H9 (cell line): Measurements from ENCODE around the gene IRF4. TPM values are rescaled to one million over a fixed set of nuclear protein-coding genes. Genes with fewer than 3 reads are reported as not detected.

Experiments used
- DNase-seq: peaks from one replicate; pipeline ENCODE4 v3.0.0-alpha.2; 2017
- H2AFZ ChIP-seq: one replicate; pipeline ENCODE4 v1.6.1; 2013; ENCODE audit warnings: mild to moderate bottlenecking, low read length, control low read depth, moderate library complexity
- H2AK5ac ChIP-seq: 2 replicates; pipeline ENCODE4 v1.6.1; 2013; ENCODE audit warnings: low read length, control low read depth, mixed read lengths; ENCODE audit not compliant: insufficient read length
- H2BK120ac ChIP-seq: one replicate; pipeline ENCODE4 v1.6.1; 2013; ENCODE audit warnings: low read depth, mild to moderate bottlenecking, low read length, control low read depth, inconsistent platforms; ENCODE audit not compliant: poor library complexity, severe bottlenecking
- H2BK12ac ChIP-seq: 2 replicates; pipeline ENCODE4 v1.6.1; 2013; ENCODE audit warnings: low read length, control low read depth, mixed read lengths, low read depth; ENCODE audit not compliant: insufficient read length
- H2BK15ac ChIP-seq: 2 replicates; pipeline ENCODE4 v1.6.1; 2013; ENCODE audit warnings: low read depth, low read length, control low read depth
- H2BK20ac ChIP-seq: one replicate; pipeline ENCODE4 v1.6.1; 2013; ENCODE audit warnings: low read depth, mild to moderate bottlenecking, low read length, control low read depth, inconsistent platforms; ENCODE audit not compliant: poor library complexity, severe bottlenecking
- H2BK5ac ChIP-seq: 2 replicates; pipeline ENCODE4 v1.6.1; 2013; ENCODE audit warnings: low read length, control low read depth, mixed read lengths; ENCODE audit not compliant: insufficient read length
- H3K14ac ChIP-seq: 2 replicates; pipeline ENCODE4 v1.6.1; 2013; ENCODE audit warnings: low read length, control low read depth; ENCODE audit not compliant: insufficient read depth
- H3K18ac ChIP-seq: 2 replicates; pipeline ENCODE4 v1.6.1; 2013; ENCODE audit warnings: low read depth, mild to moderate bottlenecking, mixed read lengths, low read length, control low read depth; ENCODE audit not compliant: insufficient read length
- H3K23ac ChIP-seq: 2 replicates; pipeline ENCODE4 v1.6.1; 2013; ENCODE audit warnings: low read length, control low read depth, mixed read lengths, low read depth; ENCODE audit not compliant: insufficient read length
- H3K23me2 ChIP-seq: 2 replicates; pipeline ENCODE4 v1.6.1; 2013; ENCODE audit warnings: low read depth, mild to moderate bottlenecking, mixed read lengths, low read length, control low read depth; ENCODE audit not compliant: insufficient read length, poor library complexity, severe bottlenecking
- H3K27ac ChIP-seq: 2 replicates; pipeline ENCODE4 v1.5.1; 2013; ENCODE audit warnings: low read length, control low read depth, mixed read lengths, low read depth; ENCODE audit not compliant: insufficient read length
- H3K27me3 ChIP-seq: 2 replicates; pipeline ENCODE4 v1.6.1; 2013; ENCODE audit warnings: low read length, control low read depth, inconsistent platforms; ENCODE audit not compliant: insufficient read depth
- H3K4ac ChIP-seq: 2 replicates; pipeline ENCODE4 v1.6.1; 2013; ENCODE audit warnings: low read depth, mild to moderate bottlenecking, control low read depth, inconsistent platforms, low read length, moderate library complexity
- H3K4me1 ChIP-seq: 2 replicates; pipeline ENCODE4 v1.6.1; 2013; ENCODE audit warnings: low read length, control low read depth, inconsistent platforms; ENCODE audit not compliant: insufficient read depth
- H3K4me2 ChIP-seq: 2 replicates; pipeline ENCODE4 v1.6.1; 2013; ENCODE audit warnings: low read length, control low read depth, mixed read lengths; ENCODE audit not compliant: insufficient read length, insufficient read depth
- H3K56ac ChIP-seq: 2 replicates; pipeline ENCODE4 v1.6.1; 2013; ENCODE audit warnings: low read depth, mild to moderate bottlenecking, mixed read lengths, low read length, control low read depth; ENCODE audit not compliant: insufficient read length
- H3K79me1 ChIP-seq: 2 replicates; pipeline ENCODE4 v1.6.1; 2013; ENCODE audit warnings: low read depth, mild to moderate bottlenecking, moderate library complexity, low read length, control low read depth, inconsistent platforms; ENCODE audit not compliant: insufficient read depth, poor library complexity, severe bottlenecking
- H3K79me2 ChIP-seq: 2 replicates; pipeline ENCODE4 v1.6.1; 2013; ENCODE audit warnings: low read length, control low read depth, inconsistent platforms; ENCODE audit not compliant: insufficient read depth
- H3K9ac ChIP-seq: 2 replicates; pipeline ENCODE4 v1.6.1; 2013; ENCODE audit warnings: low read length, control low read depth, mixed read lengths; ENCODE audit not compliant: insufficient read length; ENCODE audit errors: extremely low read depth
- H3K9me3 ChIP-seq: one replicate; pipeline ENCODE4 v1.6.1; 2013; ENCODE audit warnings: low read depth, low read length, inconsistent platforms; ENCODE audit not compliant: control insufficient read depth
- H3T11ph ChIP-seq: one replicate; pipeline ENCODE4 v1.6.1; 2013; ENCODE audit warnings: mild to moderate bottlenecking, low read length, control low read depth, inconsistent platforms
- H4K20me1 ChIP-seq: one replicate; pipeline ENCODE4 v1.6.1; 2013; ENCODE audit not compliant: control insufficient read depth, insufficient read length, insufficient read depth
- H4K5ac ChIP-seq: 2 replicates; pipeline ENCODE4 v1.6.1; 2013; ENCODE audit warnings: low read depth, mild to moderate bottlenecking, mixed read lengths, low read length, control low read depth; ENCODE audit not compliant: insufficient read length
- H4K8ac ChIP-seq: replicated peaks from 2 replicates; pipeline ENCODE4 v1.6.1; 2013; ENCODE audit warnings: low read length, control low read depth, mixed read lengths, low read depth; ENCODE audit not compliant: insufficient read length
- H4K91ac ChIP-seq: 2 replicates; pipeline ENCODE4 v1.6.1; 2013; ENCODE audit warnings: low read depth, mild to moderate bottlenecking, moderate library complexity, mixed read lengths, low read length, control low read depth; ENCODE audit not compliant: insufficient read length
- H3K27ac Mint-ChIP-seq, 3 experiments: 2 replicates in 2 of 3; 3 replicates in 1 of 3; pipeline ENCODE4 v1.8.0; 2020 to 2021; ENCODE audit warnings: mixed read lengths in 3 of 3, mild to moderate bottlenecking in 1 of 3, moderate library complexity in 1 of 3
- H3K27me3 Mint-ChIP-seq: 2 replicates; pipeline ENCODE4 v1.8.0; 2021; ENCODE audit warnings: low read depth, mild to moderate bottlenecking, moderate library complexity, mixed read lengths
- H3K36me3 Mint-ChIP-seq, 3 experiments: 2 replicates in 2 of 3; 3 replicates in 1 of 3; pipeline ENCODE4 v1.8.0; 2020 to 2021; ENCODE audit warnings: low read depth in 3 of 3, mixed read lengths in 3 of 3; ENCODE audit not compliant: insufficient read depth in 1 of 3
- H3K4me1 Mint-ChIP-seq, 2 experiments: 2 replicates each; pipeline ENCODE4 v1.8.0; 2020; ENCODE audit warnings: mixed read lengths in 2 of 2
- H3K4me3 Mint-ChIP-seq, 2 experiments: 2 replicates in 1 of 2; 3 replicates in 1 of 2; pipeline ENCODE4 v1.8.0; 2020 to 2021; ENCODE audit warnings: mild to moderate bottlenecking in 2 of 2, mixed read lengths in 2 of 2, moderate library complexity in 1 of 2
- H3K9me3 Mint-ChIP-seq, 2 experiments: 2 replicates in 1 of 2; 3 replicates in 1 of 2; pipeline ENCODE4 v1.8.0; 2020; ENCODE audit warnings: mild to moderate bottlenecking in 2 of 2, mixed read lengths in 2 of 2, moderate library complexity in 1 of 2
- WGBS: extraction: QIAGEN DNeasy Blood & Tissue Kit; methylation state at CpG from one replicate; pipeline ENCODE4 v1.1.7; 2013; ENCODE audit warnings: missing lambda C conversion rate, low lambda C conversion rate, mixed read lengths; ENCODE audit not compliant: insufficient read length; ENCODE audit errors: extremely low coverage; 5-methylcytosine and 5-hydroxymethylcytosine counted together
- total RNA-seq: library from RNA; stranded (reverse); gene quantifications from 2 replicates; pipeline ENCODE4 v1.2.1, GENCODE V29; 2021
- TF ChIP-seq, protein P1 (sequence below): fragments of 200-600 bp; sonication (generic); conservative IDR thresholded peaks from 3 replicates; pipeline ENCODE4 v1.8.0; 2021; ENCODE audit warnings: antibody characterized with exemption, mild to moderate bottlenecking

Gene IRF4
- total RNA-seq, 1 experiment from 2014 or later, result 0.31 TPM

DNA sequence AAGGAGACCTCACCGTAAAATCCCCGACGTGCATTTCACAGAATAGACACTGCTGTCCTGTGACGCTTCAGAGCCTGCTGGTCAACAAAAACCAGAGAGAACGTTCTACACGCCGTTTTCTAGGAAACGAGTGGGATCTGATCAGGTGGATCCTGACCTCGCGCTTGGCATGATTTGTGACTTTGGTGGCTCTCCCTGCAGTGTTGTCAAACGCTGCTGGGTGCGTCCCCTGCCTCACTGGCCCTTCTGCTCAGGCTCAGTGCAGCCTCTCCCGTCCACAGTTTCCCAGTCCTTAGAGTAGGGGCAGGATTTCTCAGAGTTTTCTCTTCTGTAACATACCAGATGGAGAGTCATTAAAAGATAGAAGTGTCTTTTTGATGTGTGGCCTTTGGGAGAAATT is 27.6 kb upstream of the IRF4 start:
- H3K23ac ChIP-seq, result no peak overlapping the region
- H2BK20ac ChIP-seq, result no peak overlapping the region
- TF ChIP-seq, protein P1, sequence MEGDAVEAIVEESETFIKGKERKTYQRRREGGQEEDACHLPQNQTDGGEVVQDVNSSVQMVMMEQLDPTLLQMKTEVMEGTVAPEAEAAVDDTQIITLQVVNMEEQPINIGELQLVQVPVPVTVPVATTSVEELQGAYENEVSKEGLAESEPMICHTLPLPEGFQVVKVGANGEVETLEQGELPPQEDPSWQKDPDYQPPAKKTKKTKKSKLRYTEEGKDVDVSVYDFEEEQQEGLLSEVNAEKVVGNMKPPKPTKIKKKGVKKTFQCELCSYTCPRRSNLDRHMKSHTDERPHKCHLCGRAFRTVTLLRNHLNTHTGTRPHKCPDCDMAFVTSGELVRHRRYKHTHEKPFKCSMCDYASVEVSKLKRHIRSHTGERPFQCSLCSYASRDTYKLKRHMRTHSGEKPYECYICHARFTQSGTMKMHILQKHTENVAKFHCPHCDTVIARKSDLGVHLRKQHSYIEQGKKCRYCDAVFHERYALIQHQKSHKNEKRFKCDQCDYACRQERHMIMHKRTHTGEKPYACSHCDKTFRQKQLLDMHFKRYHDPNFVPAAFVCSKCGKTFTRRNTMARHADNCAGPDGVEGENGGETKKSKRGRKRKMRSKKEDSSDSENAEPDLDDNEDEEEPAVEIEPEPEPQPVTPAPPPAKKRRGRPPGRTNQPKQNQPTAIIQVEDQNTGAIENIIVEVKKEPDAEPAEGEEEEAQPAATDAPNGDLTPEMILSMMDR, result no peak
- H2AFZ ChIP-seq, result no peak overlapping the region
- H3T11ph ChIP-seq, result no peak overlapping the region
- no peak overlapping the region for H3K4ac ChIP-seq
- H2BK5ac ChIP-seq, result no peak overlapping the region
- no peaks in the 10 kb centered on the region for H3K23me2 ChIP-seq
- no peak overlapping the region for H4K5ac ChIP-seq
- Mint-ChIP-seq H3K4me3 (no peak overlapping the region), H3K36me3 (peaks cover 21 to 35% (median 27%) of the 10 kb centered on the region in 3 experiments), H3K27ac (no peak overlapping the region), H3K4me1 (no peaks in the 10 kb centered on the region), H3K27me3 (peaks cover 22% of the 10 kb centered on the region), H3K9me3 (peaks cover 93 to 97% of the 10 kb centered on the region in 2 experiments)
- H3K14ac ChIP-seq, result no peak overlapping the region
- H2AK5ac ChIP-seq, result no peak overlapping the region
- no peak overlapping the region for H3K56ac ChIP-seq
- no peak overlapping the region for H3K9ac ChIP-seq
- no peak overlapping the region for H3K18ac ChIP-seq
- no peak overlapping the region for H3K4me2 ChIP-seq
- H3K4me1 ChIP-seq, result no peaks in the 10 kb centered on the region
- no peak overlapping the region for H2BK120ac ChIP-seq
- no peak overlapping the region for H3K27ac ChIP-seq
- H2BK15ac ChIP-seq, result no peak overlapping the region
- no peaks in the 10 kb centered on the region for H4K20me1 ChIP-seq
- H3K79me1 ChIP-seq, result no peaks in the 10 kb centered on the region
- H4K8ac ChIP-seq, result no peak overlapping the region
- H3K27me3 ChIP-seq, result no peaks in the 10 kb centered on the region
- DNase-seq, result no peak
- H3K9me3 ChIP-seq, result peaks cover 74% of the 10 kb centered on the region
- no peak overlapping the region for H4K91ac ChIP-seq
- WGBS, result no CpG with 5 or more reads among the region's 13 CpGs
- no peak overlapping the region for H2BK12ac ChIP-seq
- no peaks in the 10 kb centered on the region for H3K79me2 ChIP-seq
